GM12864 (cell line): ENCODE results near the gene PACS2.

Experiments
- DNase-seq: peaks from one replicate; pipeline ENCODE4 v3.0.0-alpha.2; 2011; ENCODE audit warnings: low read depth
- H3K4me3 ChIP-seq: 2 replicates; pipeline ENCODE4 v1.5.1; 2011; ENCODE audit warnings: mild to moderate bottlenecking, low read depth, low read length, control low read depth
- CTCF ChIP-seq: IDR thresholded peaks from 2 replicates; pipeline ENCODE4 v1.5.1; 2011; ENCODE audit warnings: low read depth, mild to moderate bottlenecking, moderate library complexity, low read length, control low read depth, inconsistent platforms; ENCODE audit errors: missing control alignments

PACS2 gene

DNA sequence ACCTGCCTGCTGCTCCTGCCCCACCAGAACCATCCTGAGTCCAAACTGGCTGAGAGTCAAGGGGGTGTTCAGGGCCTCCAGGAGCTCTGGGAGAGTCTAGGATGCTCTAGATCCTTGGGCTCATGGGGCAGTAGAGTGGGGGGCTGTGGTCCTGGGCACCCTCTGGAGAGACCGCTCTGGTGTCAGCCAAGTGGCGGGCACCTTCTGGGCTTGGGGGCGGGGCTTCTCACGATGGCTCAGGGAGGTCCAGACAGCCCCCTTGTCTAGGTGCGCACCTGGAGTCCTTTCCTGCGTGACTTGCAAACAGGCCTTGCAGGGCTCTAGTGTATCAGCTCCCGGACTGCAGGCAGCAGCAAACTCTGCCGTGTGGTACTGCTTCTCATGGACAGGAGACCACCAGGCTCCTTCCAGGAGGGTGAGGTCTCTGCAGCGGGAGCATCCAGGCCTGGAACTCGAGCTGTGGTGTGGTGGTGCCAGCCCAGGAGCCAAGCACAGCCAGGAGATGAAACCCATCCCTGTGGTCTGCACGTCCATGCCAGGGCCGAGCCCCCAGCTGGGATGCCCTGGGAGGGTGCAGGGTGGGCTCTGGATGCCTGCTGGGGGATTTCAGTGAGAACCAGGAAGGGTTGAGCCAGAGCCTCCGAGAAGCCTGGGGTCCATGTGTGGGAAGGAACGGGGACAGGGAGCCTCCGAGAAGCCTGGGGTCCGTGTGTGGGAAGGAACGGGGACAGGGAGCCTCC, 15.0 kb downstream of the PACS2 start:
- no peak for DNase-seq
- TF ChIP-seq CTCF, result no peak
- no peak overlapping the region for H3K4me3 ChIP-seq

DNA sequence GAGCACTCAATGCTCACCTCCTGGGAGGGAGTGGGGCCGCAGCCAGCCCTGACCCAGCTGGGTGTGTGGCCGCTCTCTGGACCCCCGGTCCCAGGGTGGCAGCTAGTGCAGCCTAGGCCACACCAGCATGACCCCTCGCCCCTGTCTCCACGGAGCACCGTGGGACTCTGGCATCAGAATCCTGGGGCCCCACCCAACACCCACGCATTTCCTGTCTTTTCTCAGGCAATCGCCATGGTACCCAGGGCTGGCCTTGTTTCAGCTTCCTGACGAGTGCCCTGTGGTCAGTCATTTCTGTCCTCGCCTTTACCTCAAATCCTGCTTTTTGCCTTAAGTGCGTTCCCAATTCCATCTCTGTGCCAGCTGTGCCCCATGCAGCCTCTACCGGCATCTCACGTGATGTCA, 15.9 kb downstream of the PACS2 start:
- no peak for TF ChIP-seq CTCF
- H3K4me3 ChIP-seq, result no peak overlapping the region
- no peak for DNase-seq

GRCh38 chr14:105331575-105332349, 17.2 kb downstream of the PACS2 start:
- no peak for TF ChIP-seq CTCF
- no peak overlapping the region for H3K4me3 ChIP-seq
- no peak for DNase-seq

DNA sequence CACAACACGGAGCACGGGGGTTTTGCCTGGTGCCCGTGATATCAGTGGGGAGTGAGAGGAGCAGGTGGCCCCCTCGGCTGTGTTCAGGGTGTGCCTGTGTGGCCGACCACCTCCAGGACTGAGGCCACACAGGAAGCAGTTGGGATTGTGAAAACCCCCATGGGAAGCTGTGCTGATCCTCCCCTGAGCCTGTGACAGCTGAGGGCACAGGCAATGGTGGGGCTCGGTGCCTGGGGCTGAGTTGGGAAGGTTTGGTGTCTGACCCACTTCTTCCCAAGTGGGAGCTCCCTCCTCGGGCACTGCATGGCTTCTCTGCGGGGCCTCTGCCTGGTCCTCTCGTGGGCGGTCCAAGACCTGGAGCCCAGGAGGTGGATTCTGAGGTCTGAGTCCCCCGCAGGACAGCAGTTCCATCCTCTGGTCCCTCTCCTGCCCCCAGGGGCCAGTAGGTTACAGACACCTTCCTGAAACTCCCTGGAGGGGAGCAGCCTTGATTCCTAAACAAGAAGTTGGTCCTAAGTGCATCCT, 17.9 kb downstream of the PACS2 start:
- H3K4me3 ChIP-seq, result no peak overlapping the region
- no peak for DNase-seq
- no peak for TF ChIP-seq CTCF

DNA sequence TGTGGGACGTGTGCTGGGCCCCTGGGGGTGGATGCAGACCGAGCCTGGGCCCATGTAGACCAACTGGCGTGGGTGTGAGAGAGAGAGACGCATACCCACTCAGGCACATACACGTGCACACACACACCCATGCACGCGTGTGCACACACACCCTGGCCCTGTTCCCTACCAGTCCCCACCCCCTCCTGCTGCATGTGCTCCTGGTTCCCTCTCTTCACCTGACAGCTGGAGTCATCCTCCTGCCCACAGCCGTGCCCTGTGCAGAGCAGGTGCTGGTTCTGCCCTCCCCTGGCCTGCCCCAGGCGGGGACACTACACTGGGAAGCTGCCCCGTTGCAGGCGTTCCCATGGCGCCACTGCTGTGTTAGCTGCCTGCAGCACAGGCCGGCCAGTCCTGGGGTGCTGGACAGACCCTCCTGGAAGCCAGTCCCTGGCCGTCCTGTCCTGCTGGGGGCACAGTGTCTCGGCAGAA, 18.5 kb downstream of the PACS2 start:
- TF ChIP-seq CTCF, result no peak
- no peak overlapping the region for H3K4me3 ChIP-seq
- DNase-seq, result no peak

DNA sequence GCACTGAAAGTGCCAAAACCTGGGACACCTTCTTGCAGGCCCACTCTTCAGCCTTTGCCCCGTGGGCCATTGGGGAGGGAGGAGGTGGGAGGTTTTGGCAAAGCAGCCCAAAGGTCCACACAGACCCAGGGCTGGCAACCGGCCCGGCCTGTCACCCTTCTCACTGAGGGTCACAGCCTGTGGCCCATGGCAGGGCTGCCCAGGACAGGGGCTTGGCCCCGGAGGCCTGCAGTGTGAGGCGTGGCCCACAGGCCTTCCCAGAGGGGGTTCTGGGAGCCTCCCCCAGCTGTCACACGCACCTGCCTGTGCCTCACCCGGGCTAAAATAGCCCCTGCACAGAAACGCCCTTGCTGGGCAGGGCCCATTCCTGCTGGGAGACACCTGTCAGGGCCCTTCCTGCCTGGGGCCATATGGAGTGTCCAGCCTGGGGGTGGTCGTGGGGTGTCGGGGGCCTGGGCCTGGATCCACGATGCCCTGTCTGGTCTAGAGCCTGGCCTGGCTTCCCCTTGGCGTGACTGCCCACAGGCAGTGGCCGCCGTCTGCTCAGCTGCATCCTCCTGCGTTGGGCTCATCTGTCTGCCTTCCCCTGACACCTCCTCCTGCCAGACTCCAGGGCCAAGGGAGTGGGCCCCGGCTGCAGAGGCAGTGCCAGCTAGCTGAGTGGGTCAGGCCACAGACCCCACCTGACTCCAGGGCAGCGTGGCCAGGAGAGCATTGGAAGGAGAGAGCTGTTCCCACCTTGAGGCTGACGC, 19.2 kb downstream of the PACS2 start:
- TF ChIP-seq CTCF, result no peak
- DNase-seq, result no peak
- H3K4me3 ChIP-seq, result no peak overlapping the region
